Breast epithelium (tissue), 3 donors: ENCODE data around the gene COL5A3.

Source experiments
- POLR2AphosphoS5 ChIP-seq, 3 donors: sonication (generic); formaldehyde crosslinking; IDR thresholded peaks; one replicate each; pipeline ENCODE4 v1.6.1; 2017; ENCODE audit warnings: antibody characterized with exemption in 3 of 3
- TF ChIP-seq, protein P1 (sequence below), 3 donors: fragments of 450-650 bp; IDR thresholded peaks; one replicate each; pipeline ENCODE4 v1.5.1; 2016 to 2017; ENCODE audit warnings: antibody characterized with exemption in 3 of 3, mild to moderate bottlenecking in 3 of 3, moderate library complexity in 3 of 3

DNA sequence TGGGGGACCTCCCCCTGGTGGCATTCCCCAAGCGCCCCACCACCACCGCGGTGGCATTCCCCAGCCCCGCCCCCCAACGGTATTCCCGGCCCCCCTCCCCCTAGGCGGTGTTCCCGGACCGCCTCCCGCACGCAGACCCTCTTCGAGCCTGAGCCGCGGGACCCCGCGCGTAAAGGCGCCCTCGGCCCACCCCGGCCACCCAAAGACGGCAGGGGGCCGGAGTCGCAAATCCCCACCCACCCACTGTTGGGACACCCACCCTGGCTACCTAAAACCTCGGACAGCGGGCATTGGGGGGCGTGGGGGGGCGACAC, 96.3 kb downstream of the COL5A3 start:
- TF ChIP-seq, protein P1, sequence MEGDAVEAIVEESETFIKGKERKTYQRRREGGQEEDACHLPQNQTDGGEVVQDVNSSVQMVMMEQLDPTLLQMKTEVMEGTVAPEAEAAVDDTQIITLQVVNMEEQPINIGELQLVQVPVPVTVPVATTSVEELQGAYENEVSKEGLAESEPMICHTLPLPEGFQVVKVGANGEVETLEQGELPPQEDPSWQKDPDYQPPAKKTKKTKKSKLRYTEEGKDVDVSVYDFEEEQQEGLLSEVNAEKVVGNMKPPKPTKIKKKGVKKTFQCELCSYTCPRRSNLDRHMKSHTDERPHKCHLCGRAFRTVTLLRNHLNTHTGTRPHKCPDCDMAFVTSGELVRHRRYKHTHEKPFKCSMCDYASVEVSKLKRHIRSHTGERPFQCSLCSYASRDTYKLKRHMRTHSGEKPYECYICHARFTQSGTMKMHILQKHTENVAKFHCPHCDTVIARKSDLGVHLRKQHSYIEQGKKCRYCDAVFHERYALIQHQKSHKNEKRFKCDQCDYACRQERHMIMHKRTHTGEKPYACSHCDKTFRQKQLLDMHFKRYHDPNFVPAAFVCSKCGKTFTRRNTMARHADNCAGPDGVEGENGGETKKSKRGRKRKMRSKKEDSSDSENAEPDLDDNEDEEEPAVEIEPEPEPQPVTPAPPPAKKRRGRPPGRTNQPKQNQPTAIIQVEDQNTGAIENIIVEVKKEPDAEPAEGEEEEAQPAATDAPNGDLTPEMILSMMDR (IDR thresholded peaks at IDR 0.05), result no peak
- no peak for TF ChIP-seq POLR2AphosphoS5 (IDR thresholded peaks at IDR 0.05)
